Trophoblast cell (in vitro differentiated cells and primary cell): ENCODE results near the gene MRPL24.

Experiments
- DNase-seq, 2 donors: peaks; one replicate each; pipeline ENCODE4 v3.0.0-alpha.2; 2016
- H2AFZ ChIP-seq: 2 replicates; pipeline ENCODE4 v1.6.1; 2013; ENCODE audit warnings: low read length, moderate library complexity, mild to moderate bottlenecking; ENCODE audit not compliant: insufficient read depth, poor library complexity
- H2AK5ac ChIP-seq: 2 replicates; pipeline ENCODE4 v1.6.1; 2013; ENCODE audit warnings: mild to moderate bottlenecking, low read length
- H2BK120ac ChIP-seq: 2 replicates; pipeline ENCODE4 v1.6.1; 2013; ENCODE audit warnings: low read length, mild to moderate bottlenecking, moderate library complexity; ENCODE audit not compliant: insufficient read depth, poor library complexity
- H2BK12ac ChIP-seq: 2 replicates; pipeline ENCODE4 v1.6.1; 2013; ENCODE audit warnings: mild to moderate bottlenecking, low read length, moderate library complexity
- H2BK5ac ChIP-seq: 2 replicates; pipeline ENCODE4 v1.6.1; 2013; ENCODE audit warnings: low read length, low read depth, moderate library complexity, mild to moderate bottlenecking; ENCODE audit not compliant: poor library complexity
- H3K14ac ChIP-seq: 2 replicates; pipeline ENCODE4 v1.6.1; 2013; ENCODE audit warnings: mild to moderate bottlenecking, low read length
- H3K18ac ChIP-seq: 2 replicates; pipeline ENCODE4 v1.6.1; 2013; ENCODE audit warnings: mild to moderate bottlenecking, low read length
- H3K23ac ChIP-seq: 2 replicates; pipeline ENCODE4 v1.6.1; 2013; ENCODE audit warnings: low read length
- H3K27ac ChIP-seq: 2 replicates; pipeline ENCODE4 v1.5.1; 2013; ENCODE audit warnings: low read depth, mild to moderate bottlenecking, inconsistent platforms, low read length, moderate library complexity
- H3K27me3 ChIP-seq: 2 replicates; pipeline ENCODE4 v1.6.1; 2013; ENCODE audit warnings: inconsistent platforms, mild to moderate bottlenecking, low read length, moderate library complexity; ENCODE audit not compliant: insufficient read depth
- H3K36me3 ChIP-seq, 2 experiments: 1 replicate in 1 of 2; 2 replicates in 1 of 2; pipeline ENCODE4 v1.6.1; 2013; ENCODE audit warnings: low read length in 2 of 2, mild to moderate bottlenecking in 2 of 2, moderate library complexity in 1 of 2; ENCODE audit not compliant: insufficient read depth in 2 of 2, control insufficient read depth in 1 of 2
- H3K4ac ChIP-seq: 2 replicates; pipeline ENCODE4 v1.6.1; 2013; ENCODE audit warnings: low read depth, mild to moderate bottlenecking, low read length, moderate library complexity
- H3K4me1 ChIP-seq, 2 experiments: 1 replicate in 1 of 2; 2 replicates in 1 of 2; pipeline ENCODE4 v1.6.1; 2013; ENCODE audit warnings: low read length in 2 of 2, mild to moderate bottlenecking in 2 of 2, moderate library complexity in 1 of 2; ENCODE audit not compliant: insufficient read depth in 2 of 2, control insufficient read depth in 1 of 2
- H3K4me2 ChIP-seq: 2 replicates; pipeline ENCODE4 v1.6.1; 2013; ENCODE audit warnings: inconsistent platforms, mild to moderate bottlenecking, low read length, moderate library complexity
- H3K4me3 ChIP-seq: 2 replicates; pipeline ENCODE4 v1.5.1; 2013; ENCODE audit warnings: mild to moderate bottlenecking, low read depth, low read length, inconsistent platforms
- H3K79me1 ChIP-seq: one replicate; pipeline ENCODE4 v1.6.1; 2013; ENCODE audit warnings: low read length
- H3K79me2 ChIP-seq: 2 replicates; pipeline ENCODE4 v1.6.1; 2013; ENCODE audit warnings: low read length, mild to moderate bottlenecking; ENCODE audit not compliant: control insufficient read depth, insufficient read depth, poor library complexity
- H3K9ac ChIP-seq: 2 replicates; pipeline ENCODE4 v1.6.1; 2013; ENCODE audit warnings: mild to moderate bottlenecking, low read length
- H3K9me3 ChIP-seq: 2 replicates; pipeline ENCODE4 v1.6.1; 2013; ENCODE audit warnings: low read depth, mild to moderate bottlenecking, control low read depth, inconsistent platforms, low read length; ENCODE audit not compliant: insufficient read depth
- H4K12ac ChIP-seq: 2 replicates; pipeline ENCODE4 v1.6.1; 2013; ENCODE audit warnings: low read depth, mild to moderate bottlenecking, low read length, moderate library complexity
- H4K8ac ChIP-seq: 2 replicates; pipeline ENCODE4 v1.6.1; 2013; ENCODE audit warnings: low read depth, mild to moderate bottlenecking, low read length, moderate library complexity
- H4K91ac ChIP-seq: one replicate; pipeline ENCODE4 v1.6.1; 2013; ENCODE audit warnings: low read depth, mild to moderate bottlenecking, low read length, moderate library complexity
- WGBS: extraction: QIAGEN DNeasy Blood & Tissue Kit; methylation state at CpG from one replicate; pipeline ENCODE4 v1.1.7; 2013; ENCODE audit warnings: missing lambda C conversion rate; ENCODE audit not compliant: insufficient read length, insufficient coverage; ENCODE audit errors: extremely low coverage; 5-methylcytosine and 5-hydroxymethylcytosine counted together

The MRPL24 gene

GRCh38 chr1:156738407-156738806 is 2.5 kb downstream of the MRPL24 start:
- Histone ChIP-seq H2BK120ac (no peak overlapping the region), H3K4ac (no peak overlapping the region), H3K79me2 (no peaks in the 10 kb centered on the region), H3K4me3 (no peak overlapping the region), H3K23ac (no peak overlapping the region), H3K4me1 (peaks cover 5 to 6% of the 10 kb centered on the region in 2 experiments), H2AFZ (no peak overlapping the region), H3K27ac (no peak overlapping the region), H4K8ac (no peak overlapping the region), H2BK12ac (no peak overlapping the region), H2BK5ac (no peak overlapping the region), H3K79me1 (peaks cover 4% of the 10 kb centered on the region), H3K4me2 (no peak overlapping the region), H3K9ac (no peak overlapping the region), H4K91ac (no peak overlapping the region), H3K14ac (no peak overlapping the region), H3K9me3 (no peaks in the 10 kb centered on the region), H4K12ac (no peak overlapping the region), H2AK5ac (no peak overlapping the region), H3K27me3 (no peaks in the 10 kb centered on the region), H3K36me3 (peaks cover 30 to 50% of the 10 kb centered on the region in 2 experiments), H3K18ac (no peak overlapping the region)
- no CpG with 5 or more reads among the region's 10 CpGs for WGBS
- no peak for DNase-seq

DNA sequence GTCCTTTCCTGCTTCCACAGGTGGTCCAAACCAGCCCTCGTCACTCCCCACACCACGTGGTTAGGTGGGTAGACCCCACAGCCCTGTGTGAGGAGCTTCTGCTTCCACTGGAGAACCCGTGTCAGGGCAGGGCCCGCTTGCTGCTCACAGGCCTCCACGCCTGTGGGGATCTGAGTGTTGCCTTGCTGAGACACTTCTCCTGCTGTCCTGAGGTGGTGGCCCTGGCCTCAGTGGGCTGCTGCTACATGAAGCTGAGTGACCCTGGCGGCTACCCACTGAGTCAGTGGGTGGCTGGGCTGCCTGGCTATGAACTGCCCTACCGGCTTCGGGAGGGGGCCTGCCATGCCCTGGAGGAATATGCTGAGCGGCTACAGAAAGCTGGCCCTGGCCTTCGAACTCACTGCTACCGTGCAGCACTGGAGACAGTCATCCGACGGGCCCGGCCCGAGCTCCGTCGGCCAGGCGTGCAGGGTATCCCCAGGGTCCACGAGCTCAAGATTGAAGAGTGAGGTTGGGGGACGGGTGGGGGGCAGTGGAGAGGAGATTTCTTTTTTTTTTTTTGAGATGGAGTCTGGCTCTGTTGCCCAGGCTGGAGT is 6.8 kb downstream of the MRPL24 start:
- H3K4me2 ChIP-seq, result no peak overlapping the region
- no peaks in the 10 kb centered on the region for H3K27me3 ChIP-seq
- H3K9me3 ChIP-seq, result no peaks in the 10 kb centered on the region
- H3K79me1 ChIP-seq, result peaks cover under 1% of the 10 kb centered on the region
- DNase-seq, result no peak
- H4K8ac ChIP-seq, result no peak overlapping the region
- H4K91ac ChIP-seq, result no peak overlapping the region
- H2AFZ ChIP-seq, result no peak overlapping the region
- H3K18ac ChIP-seq, result no peak overlapping the region
- H3K36me3 ChIP-seq, result peaks cover 22 to 43% of the 10 kb centered on the region in 2 experiments
- no peak overlapping the region for H2BK120ac ChIP-seq
- no peak overlapping the region for H3K23ac ChIP-seq
- H3K79me2 ChIP-seq, result no peaks in the 10 kb centered on the region
- no peak overlapping the region for H2BK5ac ChIP-seq
- no peak overlapping the region for H4K12ac ChIP-seq
- H3K4me1 ChIP-seq, result no peaks in the 10 kb centered on the region
- H3K4me3 ChIP-seq, result no peak overlapping the region
- no peak overlapping the region for H2BK12ac ChIP-seq
- no peak overlapping the region for H3K9ac ChIP-seq
- H3K4ac ChIP-seq, result no peak overlapping the region
- no CpG with 5 or more reads among the region's 20 CpGs for WGBS
- no peak overlapping the region for H3K27ac ChIP-seq
- H3K14ac ChIP-seq, result no peak overlapping the region
- H2AK5ac ChIP-seq, result no peak overlapping the region

DNA sequence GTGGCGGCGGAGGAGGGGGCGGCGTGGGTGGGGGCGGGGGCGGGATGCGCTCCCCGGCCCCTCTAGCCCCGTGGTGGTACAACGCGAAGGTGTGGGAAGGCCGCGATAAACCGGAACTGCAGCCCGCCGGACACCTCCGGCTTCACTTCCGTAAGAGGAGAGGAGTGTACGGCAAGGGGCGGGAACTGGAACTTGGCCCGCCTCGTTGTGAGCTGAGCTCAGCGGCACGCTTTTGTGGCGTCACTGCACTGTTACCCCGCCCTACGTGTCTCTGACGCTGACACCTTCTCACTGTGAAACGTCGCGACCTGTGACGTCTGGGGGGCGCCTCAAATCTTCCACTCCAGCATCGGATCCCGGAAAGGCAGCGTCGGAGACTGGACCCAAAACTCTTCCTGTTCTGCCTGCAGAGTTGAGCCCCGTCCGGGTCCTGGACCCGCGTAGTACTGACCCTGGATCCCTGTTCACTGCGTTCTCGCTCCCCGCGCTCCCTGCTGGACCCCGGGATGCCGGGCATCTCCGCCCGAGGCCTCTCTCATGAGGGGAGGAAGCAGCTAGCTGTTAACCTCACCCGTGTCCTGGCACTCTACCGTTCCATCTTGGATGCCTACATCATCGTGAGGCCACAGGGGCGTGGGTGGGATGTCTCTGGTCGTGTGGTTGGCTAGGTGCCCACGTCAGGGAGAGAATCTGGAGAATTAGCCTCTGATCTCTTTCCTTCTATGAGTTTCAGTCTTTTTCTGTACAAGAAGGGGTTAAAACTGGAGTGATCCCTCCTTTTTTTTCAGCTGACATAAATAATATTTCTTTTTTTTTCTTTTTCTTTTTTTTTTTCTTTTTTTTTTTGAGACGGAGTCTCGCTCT is 12.1 kb downstream of the MRPL24 start, which contains the start of gene ISG20L2:
Gene ISG20L2 (minus strand): TSS at position 168 of the 864 bp plus-strand sequence. CDS start 1,114 bp downstream, outside the sequence.
- Histone ChIP-seq H3K18ac (peak within 1 kb of the TSS; percentile 39), H3K9ac (peak within 1 kb of the TSS; percentile 97), H2BK5ac (peak within 1 kb of the TSS; percentile 60), H4K8ac (peak within 1 kb of the TSS; percentile 82), H3K79me1 (peaks cover 7% of the 10 kb centered on the region), H4K91ac (peak within 1 kb of the TSS; percentile 76), H3K27me3 (no peaks in the 10 kb centered on the region), H3K9me3 (peaks cover 2% of the 10 kb centered on the region), H2AFZ (peak within 1 kb of the TSS; percentile 72), H3K23ac (no peak within 1 kb of the TSS), H2BK120ac (peak within 1 kb of the TSS; percentile 7), H3K4me3 (peak within 1 kb of the TSS; percentile 97), H2AK5ac (peak within 1 kb of the TSS; percentile 8), H3K4me2 (peak within 1 kb of the TSS; percentile 99), H3K14ac (peak within 1 kb of the TSS; percentile 78), H4K12ac (peak within 1 kb of the TSS; percentile 59), H3K4me1 (peaks cover 8 to 21% of the 10 kb centered on the region in 2 experiments), H3K4ac (peak within 1 kb of the TSS; percentile 61), H3K27ac (peak within 1 kb of the TSS; percentile 35), H3K79me2 (peaks cover 6% of the 10 kb centered on the region), H3K36me3 (peaks cover 7 to 23% of the 10 kb centered on the region in 2 experiments), H2BK12ac (no peak within 1 kb of the TSS)
- peak; percentile 98 for DNase-seq
- WGBS, result no CpG with 5 or more reads among the region's 57 CpGs

DNA sequence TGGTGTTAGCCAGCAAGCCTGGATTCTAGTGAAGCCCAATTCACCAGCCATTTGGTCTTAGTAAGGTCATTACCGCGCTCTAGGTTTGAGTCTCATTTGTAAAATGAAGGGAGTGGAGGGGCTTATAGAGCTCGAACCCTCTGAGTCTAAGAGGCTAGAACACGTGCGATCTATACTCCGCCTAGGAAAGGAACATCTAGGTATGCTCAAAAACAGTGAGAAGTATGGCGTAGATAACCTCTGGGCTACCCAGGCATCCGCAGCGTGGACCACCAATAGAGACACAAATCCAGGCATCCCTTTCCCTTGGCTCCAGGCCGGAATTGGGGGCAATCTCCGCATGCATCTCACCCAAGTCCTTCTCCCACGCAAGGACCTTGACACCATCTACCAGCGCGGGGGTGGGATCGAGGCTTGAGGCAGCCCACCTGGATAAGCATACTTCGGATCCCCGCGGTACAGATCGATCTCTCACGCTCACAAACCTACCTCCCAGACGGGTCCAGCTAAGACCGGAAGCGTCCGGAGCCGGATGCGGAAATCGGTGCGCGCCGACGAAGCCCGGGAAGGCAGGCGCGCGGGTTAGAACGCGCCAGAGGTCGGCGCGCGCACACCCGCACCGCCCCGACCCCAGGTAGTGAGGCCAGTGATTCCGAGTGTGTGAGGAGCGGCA is 12.8 kb downstream of the MRPL24 start, which contains the start of gene METTL25B:
Gene METTL25B (plus strand): TSS at position 544 of the 673 bp plus-strand sequence. CDS start 636 bp downstream, outside the sequence.
- Histone ChIP-seq H2BK5ac (peak within 1 kb of the TSS; percentile 60), H2BK12ac (no peak within 1 kb of the TSS), H3K27ac (peak within 1 kb of the TSS; percentile 35), H3K9me3 (peaks cover 2% of the 10 kb centered on the region), H2AK5ac (peak within 1 kb of the TSS; percentile 8), H4K12ac (peak within 1 kb of the TSS; percentile 59), H3K4me3 (peak within 1 kb of the TSS; percentile 97), H4K91ac (peak within 1 kb of the TSS; percentile 76), H3K23ac (no peak within 1 kb of the TSS), H2BK120ac (peak within 1 kb of the TSS; percentile 7), H3K14ac (peak within 1 kb of the TSS; percentile 78), H3K4me1 (peaks cover 8 to 21% of the 10 kb centered on the region in 2 experiments), H3K79me2 (peaks cover 6% of the 10 kb centered on the region), H3K9ac (peak within 1 kb of the TSS; percentile 97), H3K27me3 (no peaks in the 10 kb centered on the region), H3K4ac (peak within 1 kb of the TSS; percentile 61), H3K36me3 (peaks cover 12 to 25% of the 10 kb centered on the region in 2 experiments), H4K8ac (peak within 1 kb of the TSS; percentile 82), H3K18ac (peak within 1 kb of the TSS; percentile 39), H3K4me2 (peak within 1 kb of the TSS; percentile 99), H2AFZ (peak within 1 kb of the TSS; percentile 72), H3K79me1 (peaks cover 7% of the 10 kb centered on the region)
- no CpG with 5 or more reads among the region's 46 CpGs for WGBS
- DNase-seq, result peak; percentile 75 to 83
